WTC11 (cell line): Measurements from ENCODE around the gene NXPH3. TPM values are rescaled to one million over a fixed set of nuclear protein-coding genes. Genes with fewer than 3 reads are reported as not detected.

Experiments used
- ATAC-seq: fragments of 200-7000 bp; cut with Tn5 transposase; 2 replicates; pipeline ENCODE4 v1.10.0; 2021; ENCODE audit warnings: mild to moderate bottlenecking, moderate library complexity
- CTCF ChIA-PET: fragments of 300-600 bp; sonication (Branson Sonifier 250); formaldehyde crosslinking; loops from one replicate; lab custom pipeline; 2021; ENCODE audit warnings: antibody characterized with exemption; lab: Charles Lee
- POLR2A ChIA-PET: fragments of 350-600 bp; sonication (Branson Sonifier 250); formaldehyde crosslinking; loops from one replicate; lab custom pipeline; 2021; ENCODE audit warnings: antibody characterized with exemption; lab: Charles Lee
- DNase-seq: peaks from one replicate; pipeline ENCODE4 v3.0.0; 2021; ENCODE audit warnings: low spot score
- H3K27ac Mint-ChIP-seq: 2 replicates; pipeline ENCODE4 v1.8.0; 2021; ENCODE audit warnings: mixed read lengths
- H3K27me3 Mint-ChIP-seq: 2 replicates; pipeline ENCODE4 v1.8.0; 2021; ENCODE audit warnings: low read depth, mild to moderate bottlenecking, moderate library complexity, mixed read lengths
- H3K36me3 Mint-ChIP-seq: 2 replicates; pipeline ENCODE4 v1.8.0; 2021; ENCODE audit warnings: mixed read lengths
- H3K4me1 Mint-ChIP-seq: 2 replicates; pipeline ENCODE4 v1.8.0; 2022; ENCODE audit warnings: mixed read lengths
- H3K4me3 Mint-ChIP-seq: 2 replicates; pipeline ENCODE4 v1.8.0; 2021; ENCODE audit warnings: mild to moderate bottlenecking, moderate library complexity, mixed read lengths
- H3K9me3 Mint-ChIP-seq: 2 replicates; pipeline ENCODE4 v1.8.0; 2021; ENCODE audit warnings: mixed read lengths
- ATF6 ChIP-seq: sonication (generic); formaldehyde crosslinking; IDR thresholded peaks from 2 replicates; pipeline ENCODE4 v1.8.1; 2023; ENCODE audit warnings: mild to moderate bottlenecking, missing genetic modification reagents
- CBFB ChIP-seq: sonication (generic); formaldehyde crosslinking; IDR thresholded peaks from 2 replicates; pipeline ENCODE4 v1.8.1; 2022; ENCODE audit warnings: mild to moderate bottlenecking, low read depth, missing genetic modification reagents
- ETV6 ChIP-seq: sonication (generic); formaldehyde crosslinking; IDR thresholded peaks from 2 replicates; pipeline ENCODE4 v1.8.1; 2022; ENCODE audit warnings: mild to moderate bottlenecking, missing genetic modification reagents
- HMGXB4 ChIP-seq: sonication (generic); formaldehyde crosslinking; IDR thresholded peaks from 2 replicates; pipeline ENCODE4 v1.8.1; 2023; ENCODE audit warnings: mild to moderate bottlenecking, moderate library complexity, missing genetic modification reagents
- MLX ChIP-seq: sonication (generic); formaldehyde crosslinking; IDR thresholded peaks from 2 replicates; pipeline ENCODE4 v1.8.1; 2023; ENCODE audit warnings: mild to moderate bottlenecking, missing genetic modification reagents, moderate library complexity
- MYBL2 ChIP-seq: sonication (generic); formaldehyde crosslinking; IDR thresholded peaks from 2 replicates; pipeline ENCODE4 v1.8.1; 2023; ENCODE audit warnings: mild to moderate bottlenecking, moderate library complexity, missing genetic modification reagents
- NR3C1 ChIP-seq: sonication (generic); formaldehyde crosslinking; conservative IDR thresholded peaks from 2 replicates; pipeline ENCODE4 v1.8.1; 2023; ENCODE audit warnings: low read depth, mild to moderate bottlenecking, missing genetic modification reagents
- RORB ChIP-seq: fragments of 250-450 bp; sonication (Bioruptor Pico); IDR thresholded peaks from 2 replicates; pipeline ENCODE4 v1.9.0; 2021; ENCODE audit warnings: mild to moderate bottlenecking
- STAT6 ChIP-seq: sonication (generic); formaldehyde crosslinking; conservative IDR thresholded peaks from 2 replicates; pipeline ENCODE4 v1.8.1; 2023; ENCODE audit warnings: mild to moderate bottlenecking, low read depth, missing genetic modification reagents, moderate library complexity
- TCF7 ChIP-seq: sonication (generic); formaldehyde crosslinking; IDR thresholded peaks from 2 replicates; pipeline ENCODE4 v1.8.0; 2022; ENCODE audit warnings: mild to moderate bottlenecking, low read depth, missing genetic modification reagents, moderate library complexity
- ZBTB43 ChIP-seq: sonication (generic); formaldehyde crosslinking; IDR thresholded peaks from 2 replicates; pipeline ENCODE4 v1.8.1; 2023; ENCODE audit warnings: mild to moderate bottlenecking, missing genetic modification reagents
- ZNF219 ChIP-seq: sonication (generic); formaldehyde crosslinking; IDR thresholded peaks from 2 replicates; pipeline ENCODE4 v1.8.0; 2023; ENCODE audit warnings: missing genetic modification reagents, mild to moderate bottlenecking, borderline replicate concordance
- ZNF232 ChIP-seq: sonication (generic); formaldehyde crosslinking; IDR thresholded peaks from 2 replicates; pipeline ENCODE4 v1.8.0; 2022; ENCODE audit warnings: mild to moderate bottlenecking, missing genetic modification reagents
- ZNF317 ChIP-seq: sonication (generic); formaldehyde crosslinking; IDR thresholded peaks from 2 replicates; pipeline ENCODE4 v1.8.1; 2023; ENCODE audit warnings: low read depth, mild to moderate bottlenecking, moderate library complexity, missing genetic modification reagents, borderline replicate concordance
- total RNA-seq: library from RNA; stranded (reverse); gene quantifications from 3 replicates; pipeline ENCODE4 v1.2.3, GENCODE V29; 2021
- TF ChIP-seq, protein P1 (sequence below): sonication (generic); formaldehyde crosslinking; IDR thresholded peaks from 2 replicates; pipeline ENCODE4 v1.8.0; 2023; ENCODE audit warnings: mild to moderate bottlenecking, missing genetic modification reagents
- TF ChIP-seq, protein P2 (sequence below): fragments of 250-450 bp; sonication (Bioruptor Pico); IDR thresholded peaks from 2 replicates; pipeline ENCODE4 v1.9.0; 2021; ENCODE audit warnings: mild to moderate bottlenecking

The NXPH3 gene
- total RNA-seq, 1 experiment from 2014 or later: 3.4 TPM

GRCh38 chr17:49613182-49613800 lies 37.6 kb downstream of the NXPH3 start:
- DNase-seq (no peak), ATAC-seq (no peak)
- peaks cover 34% of the 10 kb centered on the region for H3K36me3 Mint-ChIP-seq
- H3K4me3 Mint-ChIP-seq: no peak overlapping the region
- no peaks in the 10 kb centered on the region for H3K9me3 Mint-ChIP-seq
- POLR2A ChIA-PET: no interaction called here
- CTCF ChIA-PET: no interaction called here
- H3K4me1 Mint-ChIP-seq: no peaks in the 10 kb centered on the region
- no peaks in the 10 kb centered on the region for H3K27me3 Mint-ChIP-seq
- H3K27ac Mint-ChIP-seq: no peak overlapping the region
- TF ChIP-seq MLX (CRISPR knock-in tag) (no peak), MYBL2 (CRISPR knock-in tag) (no peak), ZNF317 (no peak)

DNA sequence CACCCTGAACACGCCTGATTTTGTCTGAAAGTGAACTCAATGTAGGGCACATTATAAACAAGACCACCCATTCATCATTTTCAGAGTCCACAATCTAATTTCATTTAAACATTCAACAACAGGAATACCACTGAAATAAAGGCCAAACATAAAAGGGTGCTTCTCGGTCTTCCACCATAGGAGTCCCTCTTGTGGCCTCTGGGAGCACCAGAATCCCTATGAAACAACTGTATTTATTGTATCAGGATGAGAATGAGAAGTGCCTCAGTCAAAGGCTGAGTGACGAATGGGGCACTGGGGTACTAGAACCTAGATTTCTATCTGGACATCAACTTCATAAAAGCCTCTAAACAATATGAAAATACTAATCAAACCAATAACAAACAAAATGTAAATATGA lies 40.4 kb downstream of the NXPH3 start:
- no peak; the same call in 1 of the 2 replicates for ATAC-seq
- Mint-ChIP-seq H3K4me1 (no peaks in the 10 kb centered on the region), H3K27me3 (no peaks in the 10 kb centered on the region), H3K9me3 (no peaks in the 10 kb centered on the region), H3K4me3 (no peak overlapping the region), H3K36me3 (peaks cover 29% of the 10 kb centered on the region)
- POLR2A ChIA-PET: no interaction called here
- no peak for TF ChIP-seq ZNF219 (CRISPR knock-in tag)
- no peak for TF ChIP-seq ETV6 (CRISPR knock-in tag)
- TF ChIP-seq RORB (CRISPR knock-in tag): no peak
- TF ChIP-seq, protein P1, sequence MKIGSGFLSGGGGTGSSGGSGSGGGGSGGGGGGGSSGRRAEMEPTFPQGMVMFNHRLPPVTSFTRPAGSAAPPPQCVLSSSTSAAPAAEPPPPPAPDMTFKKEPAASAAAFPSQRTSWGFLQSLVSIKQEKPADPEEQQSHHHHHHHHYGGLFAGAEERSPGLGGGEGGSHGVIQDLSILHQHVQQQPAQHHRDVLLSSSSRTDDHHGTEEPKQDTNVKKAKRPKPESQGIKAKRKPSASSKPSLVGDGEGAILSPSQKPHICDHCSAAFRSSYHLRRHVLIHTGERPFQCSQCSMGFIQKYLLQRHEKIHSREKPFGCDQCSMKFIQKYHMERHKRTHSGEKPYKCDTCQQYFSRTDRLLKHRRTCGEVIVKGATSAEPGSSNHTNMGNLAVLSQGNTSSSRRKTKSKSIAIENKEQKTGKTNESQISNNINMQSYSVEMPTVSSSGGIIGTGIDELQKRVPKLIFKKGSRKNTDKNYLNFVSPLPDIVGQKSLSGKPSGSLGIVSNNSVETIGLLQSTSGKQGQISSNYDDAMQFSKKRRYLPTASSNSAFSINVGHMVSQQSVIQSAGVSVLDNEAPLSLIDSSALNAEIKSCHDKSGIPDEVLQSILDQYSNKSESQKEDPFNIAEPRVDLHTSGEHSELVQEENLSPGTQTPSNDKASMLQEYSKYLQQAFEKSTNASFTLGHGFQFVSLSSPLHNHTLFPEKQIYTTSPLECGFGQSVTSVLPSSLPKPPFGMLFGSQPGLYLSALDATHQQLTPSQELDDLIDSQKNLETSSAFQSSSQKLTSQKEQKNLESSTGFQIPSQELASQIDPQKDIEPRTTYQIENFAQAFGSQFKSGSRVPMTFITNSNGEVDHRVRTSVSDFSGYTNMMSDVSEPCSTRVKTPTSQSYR: no peak
- no peak for TF ChIP-seq ZBTB43 (CRISPR knock-in tag)
- no peak for TF ChIP-seq ZNF317
- no peak for TF ChIP-seq HMGXB4 (CRISPR knock-in tag)
- TF ChIP-seq ATF6 (CRISPR knock-in tag): no peak
- TF ChIP-seq, all 79 proteins: peak for 0
- DNase-seq: no peak
- CTCF ChIA-PET: no interaction called here
- H3K27ac Mint-ChIP-seq: no peak overlapping the region; the same call in 1 of the 2 replicates

GRCh38 chr17:49616601-49617131 lies 41.0 kb downstream of the NXPH3 start:
- ChIA-PET POLR2A (no interaction called here), CTCF (no interaction called here)
- Mint-ChIP-seq H3K27me3 (no peaks in the 10 kb centered on the region), H3K36me3 (peaks cover 29% of the 10 kb centered on the region), H3K27ac (peak overlapping the region; percentile 25; the same call in 1 of the 2 replicates), H3K4me3 (no peak overlapping the region), H3K4me1 (no peaks in the 10 kb centered on the region), H3K9me3 (no peaks in the 10 kb centered on the region)
- no peak for ATAC-seq
- no peak for TF ChIP-seq STAT6 (CRISPR knock-in tag)
- TF ChIP-seq, protein P2, sequence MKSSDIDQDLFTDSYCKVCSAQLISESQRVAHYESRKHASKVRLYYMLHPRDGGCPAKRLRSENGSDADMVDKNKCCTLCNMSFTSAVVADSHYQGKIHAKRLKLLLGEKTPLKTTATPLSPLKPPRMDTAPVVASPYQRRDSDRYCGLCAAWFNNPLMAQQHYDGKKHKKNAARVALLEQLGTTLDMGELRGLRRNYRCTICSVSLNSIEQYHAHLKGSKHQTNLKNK (CRISPR knock-in tag): no peak
- TF ChIP-seq ZNF232 (CRISPR knock-in tag): no peak
- TF ChIP-seq CBFB (CRISPR knock-in tag): no peak
- no peak for TF ChIP-seq TCF7
- TF ChIP-seq HMGXB4 (CRISPR knock-in tag): no peak
- no peak for TF ChIP-seq NR3C1 (CRISPR knock-in tag)
- DNase-seq: no peak
